ENCODE results near the gene RFTN1.

DNA sequence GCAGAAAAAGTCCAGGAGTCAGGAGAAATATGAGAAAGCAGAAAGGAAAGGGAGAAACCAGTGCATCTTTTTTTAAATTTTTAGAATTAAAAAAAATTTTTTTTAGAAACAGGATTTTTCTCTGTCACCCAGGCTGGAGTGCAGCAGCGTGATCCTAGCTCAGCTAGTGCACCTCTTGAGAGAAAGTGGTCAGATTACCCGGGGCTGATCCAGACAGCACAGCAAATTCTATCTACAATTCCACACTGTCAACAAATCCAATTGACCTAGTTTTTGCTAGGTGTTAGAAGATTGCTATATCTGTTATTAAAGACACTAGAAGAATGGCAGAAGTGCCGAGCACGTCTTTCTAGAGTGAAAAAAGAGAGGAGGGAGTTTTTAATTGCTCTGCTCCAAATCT, 117.3 kb downstream of the RFTN1 start:
- TF ChIP-seq, protein P1, sequence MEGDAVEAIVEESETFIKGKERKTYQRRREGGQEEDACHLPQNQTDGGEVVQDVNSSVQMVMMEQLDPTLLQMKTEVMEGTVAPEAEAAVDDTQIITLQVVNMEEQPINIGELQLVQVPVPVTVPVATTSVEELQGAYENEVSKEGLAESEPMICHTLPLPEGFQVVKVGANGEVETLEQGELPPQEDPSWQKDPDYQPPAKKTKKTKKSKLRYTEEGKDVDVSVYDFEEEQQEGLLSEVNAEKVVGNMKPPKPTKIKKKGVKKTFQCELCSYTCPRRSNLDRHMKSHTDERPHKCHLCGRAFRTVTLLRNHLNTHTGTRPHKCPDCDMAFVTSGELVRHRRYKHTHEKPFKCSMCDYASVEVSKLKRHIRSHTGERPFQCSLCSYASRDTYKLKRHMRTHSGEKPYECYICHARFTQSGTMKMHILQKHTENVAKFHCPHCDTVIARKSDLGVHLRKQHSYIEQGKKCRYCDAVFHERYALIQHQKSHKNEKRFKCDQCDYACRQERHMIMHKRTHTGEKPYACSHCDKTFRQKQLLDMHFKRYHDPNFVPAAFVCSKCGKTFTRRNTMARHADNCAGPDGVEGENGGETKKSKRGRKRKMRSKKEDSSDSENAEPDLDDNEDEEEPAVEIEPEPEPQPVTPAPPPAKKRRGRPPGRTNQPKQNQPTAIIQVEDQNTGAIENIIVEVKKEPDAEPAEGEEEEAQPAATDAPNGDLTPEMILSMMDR (IDR thresholded peaks at IDR 0.05) = no peak
- no peak for TF ChIP-seq POLR2A (IDR thresholded peaks at IDR 0.05)

All from uterus (tissue), 2 donors.